Fibroblast of pulmonary artery (primary cell): ENCODE data around the gene CNOT10.
"Not testable (repeated sequence)": the region's sequence is repeated elsewhere in the genome, so short reads cannot be mapped to it uniquely, and the experiment has no call there.

Source experiments
- DNase-seq: peaks from one replicate; pipeline ENCODE4 v3.0.0-alpha.2; 2010; ENCODE audit warnings: low read depth
- H3K4me3 ChIP-seq: replicated peaks from 2 replicates; pipeline ENCODE4 v1.5.1; 2011; ENCODE audit warnings: low read depth, mild to moderate bottlenecking, control low read depth, low read length, moderate library complexity
- TF ChIP-seq, protein P1 (sequence below): IDR thresholded peaks from 2 replicates; pipeline ENCODE4 v1.5.1; 2011; ENCODE audit warnings: mild to moderate bottlenecking, control low read depth, low read length, inconsistent platforms; ENCODE audit errors: missing control alignments

The CNOT10 gene

DNA sequence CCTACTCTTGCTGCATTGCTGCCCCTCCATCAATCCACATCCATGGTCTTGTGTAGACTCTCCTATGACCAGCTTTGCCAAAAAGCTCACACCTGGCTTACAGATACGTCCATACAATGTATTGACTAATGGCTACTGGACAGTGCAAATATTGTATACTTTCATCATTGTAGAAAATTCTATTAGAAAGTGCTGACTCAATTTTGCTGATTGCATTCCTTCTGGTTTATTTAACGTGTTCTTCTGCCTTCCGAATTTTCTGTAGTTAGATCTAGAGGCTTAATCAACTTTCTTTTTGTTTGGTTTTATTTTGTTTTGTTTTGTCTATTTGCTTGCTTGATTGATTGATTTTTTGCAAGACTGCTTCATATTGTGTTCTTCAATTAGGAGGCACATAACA, 29.8 kb upstream of the CNOT10 start:
- TF ChIP-seq, protein P1, sequence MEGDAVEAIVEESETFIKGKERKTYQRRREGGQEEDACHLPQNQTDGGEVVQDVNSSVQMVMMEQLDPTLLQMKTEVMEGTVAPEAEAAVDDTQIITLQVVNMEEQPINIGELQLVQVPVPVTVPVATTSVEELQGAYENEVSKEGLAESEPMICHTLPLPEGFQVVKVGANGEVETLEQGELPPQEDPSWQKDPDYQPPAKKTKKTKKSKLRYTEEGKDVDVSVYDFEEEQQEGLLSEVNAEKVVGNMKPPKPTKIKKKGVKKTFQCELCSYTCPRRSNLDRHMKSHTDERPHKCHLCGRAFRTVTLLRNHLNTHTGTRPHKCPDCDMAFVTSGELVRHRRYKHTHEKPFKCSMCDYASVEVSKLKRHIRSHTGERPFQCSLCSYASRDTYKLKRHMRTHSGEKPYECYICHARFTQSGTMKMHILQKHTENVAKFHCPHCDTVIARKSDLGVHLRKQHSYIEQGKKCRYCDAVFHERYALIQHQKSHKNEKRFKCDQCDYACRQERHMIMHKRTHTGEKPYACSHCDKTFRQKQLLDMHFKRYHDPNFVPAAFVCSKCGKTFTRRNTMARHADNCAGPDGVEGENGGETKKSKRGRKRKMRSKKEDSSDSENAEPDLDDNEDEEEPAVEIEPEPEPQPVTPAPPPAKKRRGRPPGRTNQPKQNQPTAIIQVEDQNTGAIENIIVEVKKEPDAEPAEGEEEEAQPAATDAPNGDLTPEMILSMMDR, result no peak
- no peak overlapping the region for H3K4me3 ChIP-seq
- DNase-seq, result no peak

DNA sequence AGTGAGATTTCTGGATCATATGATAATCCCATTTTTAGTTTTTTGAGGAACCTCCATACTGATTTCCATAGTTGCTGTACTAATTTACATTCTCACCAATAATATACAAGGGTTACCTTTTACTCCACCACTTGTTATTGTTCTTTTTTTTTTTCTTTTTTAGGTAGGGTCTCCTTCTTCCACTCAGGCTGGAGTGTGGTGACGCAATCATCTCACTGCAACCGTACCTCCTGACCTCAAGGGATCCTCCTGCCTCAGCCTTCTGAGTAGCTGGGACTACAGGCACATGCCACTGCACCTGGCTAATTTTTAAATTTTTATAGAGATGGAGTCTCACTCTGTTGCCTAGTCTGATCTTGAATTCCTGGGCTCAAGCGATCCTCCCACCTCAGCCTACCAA, 24.4 kb upstream of the CNOT10 start:
- TF ChIP-seq, protein P1, result no peak
- H3K4me3 ChIP-seq, result no peak overlapping the region
- DNase-seq, result no peak

DNA sequence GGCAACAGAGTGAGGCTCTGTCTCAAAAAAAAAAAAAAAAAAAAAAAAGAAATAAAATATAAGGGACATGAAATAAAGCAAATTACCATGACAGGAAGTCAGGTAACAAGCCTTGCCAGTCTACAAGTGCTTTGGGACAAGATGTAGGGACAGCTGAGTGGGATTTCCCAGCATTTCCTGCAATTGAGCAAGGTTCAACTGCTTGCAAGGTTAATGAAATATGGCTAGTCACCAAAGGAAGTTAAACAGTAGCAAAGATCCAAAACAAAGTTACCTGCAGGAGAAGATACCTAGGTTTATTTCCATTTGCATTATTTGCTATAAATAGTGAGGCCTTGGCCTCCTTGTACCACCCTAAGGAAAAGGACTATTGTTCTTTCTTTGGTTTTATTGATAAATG, 22.3 kb upstream of the CNOT10 start:
- no peak for DNase-seq
- H3K4me3 ChIP-seq, result no peak overlapping the region
- TF ChIP-seq, protein P1, result no peak

DNA sequence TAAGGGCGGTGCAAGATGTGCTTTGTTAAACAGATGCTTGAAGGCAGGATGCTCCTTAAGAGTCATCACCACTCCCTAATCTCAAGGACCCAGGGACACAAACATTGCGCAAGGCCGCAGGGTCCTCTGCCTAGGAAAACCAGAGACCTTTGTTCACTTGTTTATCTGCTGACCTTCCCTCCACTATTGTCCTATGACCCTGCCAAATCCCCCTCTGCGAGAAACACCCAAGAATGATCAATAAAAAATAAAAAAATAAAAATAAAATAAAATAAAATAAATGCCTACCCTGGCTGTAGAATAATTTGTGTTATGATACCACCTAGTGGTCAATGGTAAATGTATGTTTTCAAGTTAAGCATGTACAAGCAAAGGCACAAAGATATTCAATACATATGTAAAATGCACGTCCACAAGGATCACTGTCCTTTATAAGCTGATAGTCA, 20.3 kb upstream of the CNOT10 start:
- not testable (repeated sequence) for H3K4me3 ChIP-seq
- TF ChIP-seq, protein P1, result peak; percentile 43
- DNase-seq, result peak; percentile 76

DNA sequence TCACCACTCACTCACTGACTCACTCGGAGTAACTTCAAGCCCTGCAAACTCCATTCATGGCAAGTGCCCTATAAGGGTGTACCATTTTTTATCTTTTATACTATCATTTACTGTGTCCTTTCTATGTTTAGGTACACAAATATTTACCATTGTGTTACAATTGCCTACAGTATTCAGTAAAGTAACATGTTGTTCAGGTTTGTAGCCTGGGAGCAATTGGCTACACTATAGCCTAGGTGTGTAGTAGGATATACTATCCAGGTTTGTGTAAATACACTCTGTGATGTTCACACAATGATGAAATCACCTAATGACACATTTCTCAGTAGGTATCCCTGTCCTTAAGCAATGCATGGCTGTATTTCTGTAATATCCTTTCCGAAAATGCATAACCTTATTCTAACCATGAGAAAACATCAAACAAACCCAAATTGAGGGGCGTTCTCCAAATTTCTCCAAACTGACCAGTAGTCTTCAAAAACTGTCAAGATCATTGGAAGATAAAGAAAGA, 17.9 kb upstream of the CNOT10 start:
- TF ChIP-seq, protein P1, result no peak
- H3K4me3 ChIP-seq, result no peak overlapping the region
- DNase-seq, result no peak

DNA sequence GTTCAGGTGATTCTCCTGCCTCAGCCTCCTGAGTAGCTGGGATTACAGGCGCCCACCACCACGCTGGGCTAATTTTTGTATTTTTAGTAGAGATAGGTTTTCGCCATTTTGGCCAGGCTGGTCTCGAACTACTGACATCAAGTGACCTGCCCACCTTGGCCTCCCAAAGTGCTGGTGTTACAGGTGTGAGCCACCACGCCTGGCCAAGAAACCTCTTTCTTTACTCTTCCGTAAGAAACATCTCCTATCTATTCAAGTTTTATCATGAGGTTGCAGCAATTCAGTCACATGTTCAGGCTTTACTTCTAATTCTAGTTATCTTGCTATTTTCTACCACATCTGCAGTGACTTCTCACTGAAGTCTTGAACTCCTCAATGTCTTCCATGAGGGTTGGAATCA, 15.8 kb upstream of the CNOT10 start:
- not testable (repeated sequence) for H3K4me3 ChIP-seq, DNase-seq

DNA sequence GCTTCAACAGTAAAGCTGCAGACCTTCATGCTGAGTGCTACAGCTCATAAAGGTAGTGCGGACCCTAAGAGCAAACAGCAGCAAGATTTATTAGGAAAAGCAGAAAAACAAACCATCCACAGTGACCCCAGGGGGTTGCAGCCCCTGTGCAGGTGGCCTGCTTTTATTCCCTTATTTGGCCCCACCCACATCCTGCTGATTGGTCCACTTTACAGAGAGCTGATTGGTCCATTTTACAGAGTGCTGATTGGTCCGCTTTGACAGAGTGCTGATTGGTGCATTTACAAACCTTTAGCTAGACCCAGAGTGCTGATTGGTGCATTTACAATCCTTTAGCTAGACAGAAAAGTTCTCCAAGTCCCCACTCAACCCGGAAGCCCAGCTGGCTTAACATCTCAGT, 11.3 kb upstream of the CNOT10 start:
- H3K4me3 ChIP-seq, DNase-seq: not testable (repeated sequence)

DNA sequence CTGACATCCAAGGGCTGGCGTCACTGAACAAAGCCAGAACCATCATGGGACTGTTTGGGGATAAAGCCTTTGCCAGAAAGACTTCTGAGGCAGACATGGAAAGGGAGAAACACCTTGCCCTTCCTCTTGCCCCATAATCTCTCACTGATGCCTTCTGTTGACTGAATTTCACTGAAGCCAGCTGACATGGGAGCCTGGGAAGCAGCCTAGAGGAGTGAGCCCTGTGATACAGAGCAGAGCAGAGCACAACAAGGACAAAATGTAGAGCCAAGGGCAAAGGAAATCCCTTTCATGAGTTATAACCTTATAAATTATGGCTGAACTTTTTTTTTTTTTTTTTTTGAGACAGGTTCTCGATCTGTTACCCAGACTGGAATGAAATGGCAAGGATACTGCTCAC, 9.8 kb upstream of the CNOT10 start:
- no peak for DNase-seq
- H3K4me3 ChIP-seq, result no peak overlapping the region
- TF ChIP-seq, protein P1, result no peak
